Loucy (cell line): ENCODE measurements around the gene TPBGL.

ENCODE experiments used
- H2AFZ ChIP-seq: fragments of 200-600 bp; sonication (generic); 2 replicates; pipeline ENCODE4 v1.6.0; 2016; ENCODE audit warnings: antibody characterized with exemption, mild to moderate bottlenecking, low read length, moderate library complexity
- H3F3A ChIP-seq: fragments of 200-600 bp; 2 replicates; pipeline ENCODE4 v1.6.0; 2016; ENCODE audit warnings: antibody characterized with exemption, low read depth, mild to moderate bottlenecking
- H3K27me3 ChIP-seq: fragments of 200-600 bp; sonication (generic); 2 replicates; pipeline ENCODE4 v1.6.1; 2014; ENCODE audit warnings: low read length, mild to moderate bottlenecking; ENCODE audit not compliant: insufficient read depth, poor library complexity, severe bottlenecking
- H3K36me3 ChIP-seq: fragments of 200-600 bp; sonication (generic); 2 replicates; pipeline ENCODE4 v1.6.1; 2016; ENCODE audit warnings: low read length; ENCODE audit not compliant: insufficient read depth
- H3K4me1 ChIP-seq: fragments of 200-600 bp; sonication (generic); 2 replicates; pipeline ENCODE4 v1.5.1; 2014; ENCODE audit warnings: low read length, mild to moderate bottlenecking; ENCODE audit not compliant: insufficient read depth, poor library complexity, severe bottlenecking
- H3K4me2 ChIP-seq: fragments of 200-600 bp; sonication (generic); 2 replicates; pipeline ENCODE4 v1.6.0; 2014; ENCODE audit warnings: antibody characterized with exemption, low read length, low read depth, mild to moderate bottlenecking; ENCODE audit not compliant: poor library complexity, severe bottlenecking
- H3K4me3 ChIP-seq: fragments of 200-600 bp; sonication (generic); 2 replicates; pipeline ENCODE4 v1.5.1; 2014; ENCODE audit warnings: low read length, mild to moderate bottlenecking, mixed read lengths; ENCODE audit not compliant: poor library complexity, severe bottlenecking
- H3K79me2 ChIP-seq: fragments of 200-600 bp; sonication (generic); 2 replicates; pipeline ENCODE4 v1.6.1; 2014; ENCODE audit warnings: low read length; ENCODE audit not compliant: insufficient read depth
- H3K9ac ChIP-seq: fragments of 200-600 bp; sonication (generic); 2 replicates; pipeline ENCODE4 v1.6.0; 2014; ENCODE audit warnings: mild to moderate bottlenecking, low read depth, low read length, moderate library complexity; ENCODE audit not compliant: poor library complexity, severe bottlenecking
- H3K9me2 ChIP-seq: fragments of 200-600 bp; sonication (generic); replicated peaks from 2 replicates; pipeline ENCODE4 v1.6.1; 2016; ENCODE audit warnings: low read depth, low read length, mixed read lengths
- H3K9me3 ChIP-seq: fragments of 200-600 bp; sonication (generic); 2 replicates; pipeline ENCODE4 v1.6.1; 2014; ENCODE audit warnings: mild to moderate bottlenecking, antibody characterized with exemption, low read length, low read depth; ENCODE audit not compliant: insufficient read depth
- H4K20me1 ChIP-seq: fragments of 200-600 bp; sonication (generic); 2 replicates; pipeline ENCODE4 v1.6.0; 2014; ENCODE audit warnings: antibody characterized with exemption, low read length, mild to moderate bottlenecking; ENCODE audit not compliant: insufficient read depth, poor library complexity, severe bottlenecking
- EZH2phosphoT487 ChIP-seq: fragments of 200-600 bp; IDR thresholded peaks from 2 replicates; pipeline ENCODE4 v1.6.1; 2018; ENCODE audit warnings: antibody characterized with exemption, mild to moderate bottlenecking, moderate library complexity, borderline replicate concordance
- TF ChIP-seq, protein P1 (sequence below): fragments of 200-600 bp; sonication (generic); conservative IDR thresholded peaks from 2 replicates; pipeline ENCODE4 v1.5.1; 2014; ENCODE audit warnings: mild to moderate bottlenecking, antibody characterized with exemption, low read length

The TPBGL gene

GRCh38 chr11:75193711-75194110 is 46.9 kb upstream of the TPBGL start:
- Histone ChIP-seq H3K9me3 (no peaks in the 10 kb centered on the region), H3K4me1 (no peaks in the 10 kb centered on the region), H3K9ac (no peak overlapping the region), H3K27me3 (no peaks in the 10 kb centered on the region), H3K9me2 (no peaks in the 10 kb centered on the region), H4K20me1 (no peaks in the 10 kb centered on the region), H3F3A (no peaks in the 10 kb centered on the region), H2AFZ (no peak overlapping the region), H3K4me2 (no peak overlapping the region), H3K4me3 (no peak overlapping the region), H3K79me2 (no peaks in the 10 kb centered on the region), H3K36me3 (no peaks in the 10 kb centered on the region)
- TF ChIP-seq, protein P1, sequence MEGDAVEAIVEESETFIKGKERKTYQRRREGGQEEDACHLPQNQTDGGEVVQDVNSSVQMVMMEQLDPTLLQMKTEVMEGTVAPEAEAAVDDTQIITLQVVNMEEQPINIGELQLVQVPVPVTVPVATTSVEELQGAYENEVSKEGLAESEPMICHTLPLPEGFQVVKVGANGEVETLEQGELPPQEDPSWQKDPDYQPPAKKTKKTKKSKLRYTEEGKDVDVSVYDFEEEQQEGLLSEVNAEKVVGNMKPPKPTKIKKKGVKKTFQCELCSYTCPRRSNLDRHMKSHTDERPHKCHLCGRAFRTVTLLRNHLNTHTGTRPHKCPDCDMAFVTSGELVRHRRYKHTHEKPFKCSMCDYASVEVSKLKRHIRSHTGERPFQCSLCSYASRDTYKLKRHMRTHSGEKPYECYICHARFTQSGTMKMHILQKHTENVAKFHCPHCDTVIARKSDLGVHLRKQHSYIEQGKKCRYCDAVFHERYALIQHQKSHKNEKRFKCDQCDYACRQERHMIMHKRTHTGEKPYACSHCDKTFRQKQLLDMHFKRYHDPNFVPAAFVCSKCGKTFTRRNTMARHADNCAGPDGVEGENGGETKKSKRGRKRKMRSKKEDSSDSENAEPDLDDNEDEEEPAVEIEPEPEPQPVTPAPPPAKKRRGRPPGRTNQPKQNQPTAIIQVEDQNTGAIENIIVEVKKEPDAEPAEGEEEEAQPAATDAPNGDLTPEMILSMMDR, result no peak
- TF ChIP-seq EZH2phosphoT487, result no peak

DNA sequence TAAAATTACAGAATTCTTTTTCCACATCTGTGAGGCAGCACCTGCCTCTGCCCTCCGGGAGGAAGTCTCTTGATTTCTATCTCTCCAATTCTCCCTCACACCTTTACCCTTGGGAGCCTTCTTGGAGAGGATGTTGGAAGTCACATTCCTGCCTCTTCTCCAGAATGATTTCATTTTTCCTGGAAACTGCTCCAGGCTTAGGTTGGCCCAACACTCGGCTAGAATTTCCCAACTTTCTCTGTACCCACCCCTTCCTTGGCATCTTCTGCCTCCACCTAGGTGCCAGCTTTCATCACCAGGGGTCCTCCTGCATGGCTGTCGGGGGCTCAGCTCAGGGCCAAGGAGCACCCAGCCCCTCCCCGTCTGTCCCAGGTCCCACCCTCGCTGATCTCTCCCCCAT is 46.4 kb upstream of the TPBGL start:
- H2AFZ ChIP-seq, result no peak overlapping the region
- H3K4me2 ChIP-seq, result no peak overlapping the region
- no peaks in the 10 kb centered on the region for H3K9me3 ChIP-seq
- no peaks in the 10 kb centered on the region for H4K20me1 ChIP-seq
- no peaks in the 10 kb centered on the region for H3K36me3 ChIP-seq
- H3K4me1 ChIP-seq, result no peaks in the 10 kb centered on the region
- no peaks in the 10 kb centered on the region for H3K27me3 ChIP-seq
- no peaks in the 10 kb centered on the region for H3K79me2 ChIP-seq
- TF ChIP-seq, protein P1, result no peak
- no peaks in the 10 kb centered on the region for H3K9me2 ChIP-seq
- no peak overlapping the region for H3K4me3 ChIP-seq
- no peak overlapping the region for H3K9ac ChIP-seq
- no peaks in the 10 kb centered on the region for H3F3A ChIP-seq

DNA sequence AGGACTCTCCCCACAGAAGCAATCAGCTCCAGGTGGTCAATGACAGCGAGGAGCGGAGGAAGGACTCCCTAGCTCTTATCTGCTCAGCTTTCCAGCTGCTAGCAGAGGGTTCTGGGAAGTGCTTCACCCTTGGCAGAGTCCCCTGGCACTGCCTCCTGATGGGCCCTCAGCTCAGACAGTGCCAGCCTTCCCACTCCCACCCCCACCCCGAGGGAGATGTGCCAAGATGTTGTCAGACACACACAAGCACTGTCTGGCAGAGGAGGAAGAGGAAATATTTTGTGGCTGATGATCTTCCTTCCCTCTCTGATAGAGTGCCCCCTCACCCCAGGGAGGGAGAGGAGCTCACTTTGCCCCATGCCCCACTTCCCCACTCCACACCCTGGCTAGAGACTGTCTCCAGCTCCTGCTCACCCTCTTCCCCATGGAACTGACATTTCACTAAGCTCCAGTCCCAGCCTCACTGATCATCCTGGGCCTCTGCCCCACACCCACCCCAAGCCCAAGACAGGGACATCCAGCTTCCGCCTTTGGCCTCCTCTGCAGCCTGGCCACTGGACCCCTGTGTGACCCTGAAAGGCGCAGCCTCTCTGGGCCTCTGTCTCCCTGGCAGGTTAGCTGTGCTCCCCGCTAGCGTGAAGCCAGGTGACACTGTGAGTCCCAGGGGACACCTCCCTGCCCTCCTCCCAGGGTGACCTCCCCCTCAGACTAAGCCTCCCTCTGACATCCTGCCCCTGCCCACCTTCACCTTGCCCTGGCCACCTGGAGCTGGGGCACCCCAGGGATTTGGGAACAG is 45.2 kb upstream of the TPBGL start:
- Histone ChIP-seq H3K27me3 (no peaks in the 10 kb centered on the region), H3K9ac (no peak overlapping the region), H3K9me2 (no peaks in the 10 kb centered on the region), H4K20me1 (no peaks in the 10 kb centered on the region), H3K9me3 (no peaks in the 10 kb centered on the region), H3K4me3 (no peak overlapping the region), H2AFZ (no peak overlapping the region), H3K4me1 (no peaks in the 10 kb centered on the region), H3K79me2 (no peaks in the 10 kb centered on the region), H3K4me2 (no peak overlapping the region), H3F3A (no peaks in the 10 kb centered on the region), H3K36me3 (no peaks in the 10 kb centered on the region)
- no peak for TF ChIP-seq EZH2phosphoT487
- TF ChIP-seq, protein P1, result no peak
